GM13977 (cell line): ENCODE results near the gene CCDC17.

Experiments used
- DNase-seq: peaks from one replicate; pipeline ENCODE4 v3.0.0; 2012; ENCODE audit warnings: low spot score
- CTCF ChIP-seq: IDR thresholded peaks from 2 replicates; pipeline ENCODE4 v1.5.1; 2012; ENCODE audit warnings: mild to moderate bottlenecking, control low read depth; ENCODE audit not compliant: insufficient read depth; ENCODE audit errors: extremely low read depth, missing control alignments
- in situ Hi-C: fragments of 300-500 bp; cut with MboI; formaldehyde crosslinking; loops from one replicate; pipeline ENCODE4 v1.12.0; 2022; ENCODE audit warnings: low sequenced_read_pairs, low pct_unique_long_range_greater_than_20kb, mixed read lengths, inconsistent platforms; ENCODE audit not compliant: unreplicated experiment

Gene CCDC17

GRCh38 chr1:45622524-45623394 is 1.1 kb downstream of the CCDC17 start:
- no peak for TF ChIP-seq CTCF
- in situ Hi-C loops: no loop called here
- no peak for DNase-seq

- in situ Hi-C loops: no loop called here
- TF ChIP-seq CTCF: no peak
Observed at GRCh38 chr1:45621895-45622523, 1.8 kb downstream of the CCDC17 start.

GRCh38 chr1:45621501-45621836 is 2.4 kb downstream of the CCDC17 start:
- TF ChIP-seq CTCF: no peak
- in situ Hi-C loops: no loop called here
- DNase-seq: peak; percentile 34

More at GRCh38 chr1:45621895-45622523, 1.8 kb downstream of the CCDC17 start:
- no peak for DNase-seq

GRCh38 chr1:45620588-45621500 is 3.0 kb downstream of the CCDC17 start:
- in situ Hi-C loops: no loop called here
- DNase-seq: peak; percentile 27
- TF ChIP-seq CTCF: no peak

- DNase-seq: no peak
- TF ChIP-seq CTCF: no peak
- in situ Hi-C loops: no loop called here
Observed at GRCh38 chr1:45619149-45619921, 4.5 kb downstream of the CCDC17 start.

- in situ Hi-C loops: no loop called here
- TF ChIP-seq CTCF: no peak
- no peak for DNase-seq
Observed at GRCh38 chr1:45617618-45618017, 6.2 kb downstream of the CCDC17 start.
